Spleen (tissue), 7 donors: ENCODE measurements around the gene LSAMP.

ENCODE experiments used
- CTCF ChIP-seq, 11 experiments: fragments of 200-600 bp in 7 of 11; fragments of 450-650 bp in 4 of 11; sonication (generic) in 4 of 11; IDR thresholded peaks in 8 of 11; conservative IDR thresholded peaks in 3 of 11; 1 replicate in 7 of 11; 2 replicates in 4 of 11; pipeline versions ENCODE4 v1.4.0 to v1.8.0; 2016 to 2021; ENCODE audit warnings: antibody characterized with exemption in 11 of 11, inconsistent platforms in 4 of 11, mild to moderate bottlenecking in 1 of 11
- POLR2A ChIP-seq, 3 donors: fragments of 450-650 bp; IDR thresholded peaks; one replicate each; pipeline ENCODE4 v1.5.1; 2017; ENCODE audit warnings: antibody characterized with exemption in 3 of 3, mild to moderate bottlenecking in 1 of 3
- POLR2AphosphoS5 ChIP-seq, 3 donors: sonication (generic); formaldehyde crosslinking; IDR thresholded peaks; one replicate each; pipeline ENCODE4 v1.5.1; 2017; ENCODE audit warnings: antibody characterized with exemption in 3 of 3
- donor health status: DM: no; HTN: no; CAD: no; lungs with moderate emphysema.
- donor health status: DM: no; HTN: no; CAD: no.
- donor health status: DM: no; HTN: no; CAD: no.

- TF ChIP-seq CTCF (IDR thresholded peaks at IDR 0.05 in 8 of 11, conservative IDR thresholded peaks at IDR 0.05 in 3 of 11): no peak
- no peak for TF ChIP-seq POLR2A (IDR thresholded peaks at IDR 0.05)
- no peak for TF ChIP-seq POLR2AphosphoS5 (IDR thresholded peaks at IDR 0.05)
Observed at GRCh38 chr3:116318370-116318769, 126.9 kb downstream of the LSAMP start.
